ENCODE data around the gene ACVR1B. TPM values are rescaled to one million over a fixed set of nuclear protein-coding genes. Genes with fewer than 3 reads are reported as not detected.
A peak's percentile ranks its signal among the peaks of the same experiment; 100 is the strongest.

ACVR1B gene
- total and polyA plus RNA-seq, 2 donors (not counting 3 experiments of a cell fraction or from before 2014, with no cell fraction given), result 29.0 to 33.7 TPM

DNA sequence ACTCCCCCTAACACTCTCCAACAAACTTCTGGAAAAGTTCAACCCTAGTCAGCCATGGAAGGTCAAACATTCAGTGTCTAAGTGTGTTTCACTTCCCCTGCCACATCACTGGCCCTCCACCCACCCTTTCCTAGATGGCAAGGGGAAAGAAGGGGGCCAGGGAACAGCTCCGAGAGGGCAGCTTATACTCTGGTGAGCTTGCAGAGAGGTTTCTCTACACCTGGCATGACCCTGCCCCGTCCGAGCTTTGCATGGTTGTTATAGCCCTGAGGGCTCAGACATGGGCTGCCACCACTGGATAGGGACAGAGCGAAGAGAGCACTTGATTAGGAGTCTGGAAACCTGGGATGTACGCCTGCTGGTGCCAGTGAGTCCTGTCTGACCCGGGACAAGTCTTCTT is 40.2 kb upstream of the ACVR1B start:
- peaks cover 63% of the 10 kb centered on the region for H3K4me1 ChIP-seq (ENCODE audit: control insufficient read depth, extremely low read depth, insufficient read depth, low read length)
- no peak overlapping the region for H2AFZ ChIP-seq (ENCODE audit: low read depth, low read length)
- peak overlapping the region; percentile 99 for H3K27ac ChIP-seq (ENCODE audit: insufficient read depth, low read depth, low read length)
- ChIA-PET CTCF (interaction anchor here (0.9 to 11.4 kb wide), 10 partner anchors 8 to 491 kb away, joined by 3 to 286 read pairs (median 4); no protein-coding TSS in a partner anchor), POLR2A (interaction anchor here (1.0 to 2.1 kb wide), 5 partner anchors 11 to 96 kb away, joined by 3 to 12 read pairs (median 6); partner anchors contain the start of gene TAMALIN)
- H3K9ac ChIP-seq (replicated peaks; ENCODE audit: extremely low read depth, insufficient read depth, low read length), result peak overlapping the region; percentile 56
- H3K9me3 ChIP-seq (replicated peaks; ENCODE audit: control insufficient read depth, insufficient read depth, low read length), result no peaks in the 10 kb centered on the region
- intact Hi-C loops (cut with micrococcal nuclease), result no loop called here
- H3K4me3 ChIP-seq (replicated peaks in 1 of 3; ENCODE audit: insufficient read depth in 1 of 3, low read depth in 1 of 3, low read length in 3 of 3), result peak overlapping the region in 1 of 3 experiments; percentile 6
- DNase-seq (ENCODE audit: low read depth, low spot score) (peak; percentile 36), FAIRE-seq (no peak)
- no peaks in the 10 kb centered on the region for H4K20me1 ChIP-seq (replicated peaks; ENCODE audit: control insufficient read depth, extremely low read depth, insufficient read depth, low read length)
- peaks cover 17 to 29% of the 10 kb centered on the region in 2 experiments for H3K36me3 ChIP-seq (ENCODE audit: control insufficient read depth in 2 of 2, extremely low read depth in 1 of 2, insufficient read depth in 2 of 2, low read length in 2 of 2)
- H3K79me2 ChIP-seq (ENCODE audit: control insufficient read depth, insufficient read depth, low read length), result peaks cover 89% of the 10 kb centered on the region
- H3K4me2 ChIP-seq (ENCODE audit: insufficient read depth, low read length), result peak overlapping the region; percentile 96
- H3K9me1 ChIP-seq (replicated peaks; ENCODE audit: control insufficient read depth, extremely low read depth, insufficient read depth, low read length), result no peaks in the 10 kb centered on the region
- TF ChIP-seq, protein P1, sequence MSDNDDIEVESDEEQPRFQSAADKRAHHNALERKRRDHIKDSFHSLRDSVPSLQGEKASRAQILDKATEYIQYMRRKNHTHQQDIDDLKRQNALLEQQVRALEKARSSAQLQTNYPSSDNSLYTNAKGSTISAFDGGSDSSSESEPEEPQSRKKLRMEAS (IDR thresholded peaks at IDR 0.05; ENCODE audit: insufficient read depth, insufficient read length), result no peak
- TF ChIP-seq, protein P2, sequence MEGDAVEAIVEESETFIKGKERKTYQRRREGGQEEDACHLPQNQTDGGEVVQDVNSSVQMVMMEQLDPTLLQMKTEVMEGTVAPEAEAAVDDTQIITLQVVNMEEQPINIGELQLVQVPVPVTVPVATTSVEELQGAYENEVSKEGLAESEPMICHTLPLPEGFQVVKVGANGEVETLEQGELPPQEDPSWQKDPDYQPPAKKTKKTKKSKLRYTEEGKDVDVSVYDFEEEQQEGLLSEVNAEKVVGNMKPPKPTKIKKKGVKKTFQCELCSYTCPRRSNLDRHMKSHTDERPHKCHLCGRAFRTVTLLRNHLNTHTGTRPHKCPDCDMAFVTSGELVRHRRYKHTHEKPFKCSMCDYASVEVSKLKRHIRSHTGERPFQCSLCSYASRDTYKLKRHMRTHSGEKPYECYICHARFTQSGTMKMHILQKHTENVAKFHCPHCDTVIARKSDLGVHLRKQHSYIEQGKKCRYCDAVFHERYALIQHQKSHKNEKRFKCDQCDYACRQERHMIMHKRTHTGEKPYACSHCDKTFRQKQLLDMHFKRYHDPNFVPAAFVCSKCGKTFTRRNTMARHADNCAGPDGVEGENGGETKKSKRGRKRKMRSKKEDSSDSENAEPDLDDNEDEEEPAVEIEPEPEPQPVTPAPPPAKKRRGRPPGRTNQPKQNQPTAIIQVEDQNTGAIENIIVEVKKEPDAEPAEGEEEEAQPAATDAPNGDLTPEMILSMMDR (IDR thresholded peaks at IDR 0.05; ENCODE audit: extremely low read depth in 1 of 2, insufficient read depth in 1 of 2, low read depth in 1 of 2, low read length in 2 of 2), result no peak
- dilution Hi-C loops (cut with MboI; ENCODE audit: extremely low pct_ligation_motif_present, low sequenced_read_pairs), result no loop called here
- H3K27me3 ChIP-seq (ENCODE audit: control insufficient read depth in 2 of 2, insufficient read depth in 2 of 2, low read length in 2 of 2), result no peaks in the 10 kb centered on the region
- TSS peak; percentile 16 for BruUV-seq (replicated peaks)
